Hematopoietic multipotent progenitor cell treated with erythropoietin and hydrocortisone succinate and interleukin-3 and kit ligand, for 6 days (in vitro differentiated cells): ENCODE measurements around the gene CABP1.
"Not testable (repeated sequence)": the region's sequence is repeated elsewhere in the genome, so short reads cannot be mapped to it uniquely, and the experiment has no call there.

Source experiments
- DNase-seq: peaks from one replicate; pipeline ENCODE4 v3.0.0-alpha.2; 2015

Gene CABP1

GRCh38 chr12:120668868-120669840, 28.7 kb downstream of the CABP1 start:
- DNase-seq, result peak; percentile 57

GRCh38 chr12:120670237-120670636, 29.8 kb downstream of the CABP1 start:
- DNase-seq, result not testable (repeated sequence)

- DNase-seq, result no peak
Observed at GRCh38 chr12:120670667-120671066, 30.2 kb downstream of the CABP1 start.

GRCh38 chr12:120674097-120674636, 33.7 kb downstream of the CABP1 start:
- no peak for DNase-seq

GRCh38 chr12:120677765-120678473, 37.5 kb downstream of the CABP1 start:
- DNase-seq, result peak; percentile 9

- DNase-seq, result no peak
Observed at GRCh38 chr12:120678572-120678971, 38.1 kb downstream of the CABP1 start.

- DNase-seq, result no peak
Observed at GRCh38 chr12:120680165-120680738, 39.8 kb downstream of the CABP1 start.

GRCh38 chr12:120684523-120684932, 44.1 kb downstream of the CABP1 start:
- DNase-seq, result no peak

- no peak for DNase-seq
Observed at GRCh38 chr12:120685522-120685921, 45.1 kb downstream of the CABP1 start.

GRCh38 chr12:120686151-120686689, 45.8 kb downstream of the CABP1 start:
- peak; percentile 100 for DNase-seq

- peak; percentile 99 for DNase-seq
Observed at GRCh38 chr12:120686690-120687577, 46.5 kb downstream of the CABP1 start, which contains the start of gene MLEC. Gene MLEC, plus strand, starts transcription at chr12:120687149. Its CDS starts 148 bp downstream, at chr12:120687297.

GRCh38 chr12:120687578-120688289, 47.3 kb downstream of the CABP1 start:
- DNase-seq, result peak; percentile 73

- DNase-seq, result peak; percentile 72
Observed at GRCh38 chr12:120688527-120689071, 48.2 kb downstream of the CABP1 start.

GRCh38 chr12:120689397-120690082, 49.1 kb downstream of the CABP1 start:
- no peak for DNase-seq

GRCh38 chr12:120690083-120690450, 49.6 kb downstream of the CABP1 start:
- no peak for DNase-seq

GRCh38 chr12:120690978-120691377, 50.6 kb downstream of the CABP1 start:
- DNase-seq, result no peak

GRCh38 chr12:120692524-120693033, 52.2 kb downstream of the CABP1 start:
- DNase-seq, result no peak

- no peak for DNase-seq
Observed at GRCh38 chr12:120693848-120694247, 53.4 kb downstream of the CABP1 start.

- no peak for DNase-seq
Observed at GRCh38 chr12:120696626-120697025, 56.2 kb downstream of the CABP1 start.

GRCh38 chr12:120697344-120697743, 56.9 kb downstream of the CABP1 start:
- no peak for DNase-seq
